Keratinocyte (primary cell): ENCODE data around the gene RFX3.

Source experiments
- CTCF ChIP-seq, 3 experiments: IDR thresholded peaks in 1 of 3; conservative IDR thresholded peaks in 1 of 3; optimal IDR thresholded peaks in 1 of 3; 2 replicates in 2 of 3; 3 replicates in 1 of 3; pipeline versions ENCODE3 to v1.5.1; 2011; ENCODE audit warnings: low read length in 3 of 3, mild to moderate bottlenecking in 3 of 3, moderate library complexity in 2 of 3, control low read depth in 1 of 3, inconsistent platforms in 1 of 3; ENCODE audit not compliant: insufficient read depth in 2 of 3; ENCODE audit errors: extremely low read depth in 1 of 3
- EZH2 ChIP-seq: IDR thresholded peaks from one replicate; pipeline ENCODE4 v1.6.1; 2012; ENCODE audit warnings: inconsistent platforms, mild to moderate bottlenecking, low read length, moderate library complexity

- TF ChIP-seq CTCF (optimal IDR thresholded peaks at IDR 0.05 in 1 of 3, IDR thresholded peaks at IDR 0.05 in 1 of 3, conservative IDR thresholded peaks at IDR 0.05 in 1 of 3; ENCODE audit: extremely low read depth in 1 of 3, insufficient read depth in 2 of 3, low read length in 3 of 3) (no peak), EZH2 (no peak)
Measured at GRCh38 chr9:3508521-3509291, 17.1 kb downstream of the RFX3 start.
